VCaP (cell line): ENCODE results near the gene GEMIN4.

Experiments
- H3K27ac ChIP-seq: fragments of 450-650 bp; 2 replicates; pipeline ENCODE4 v1.5.1; 2017
- CTCF ChIP-seq: fragments of 450-650 bp; conservative IDR thresholded peaks from 2 replicates; pipeline ENCODE4 v1.5.1; 2017; ENCODE audit warnings: mild to moderate bottlenecking, moderate library complexity

Gene GEMIN4

GRCh38 chr17:752620-753219 is 656 bp upstream of the GEMIN4 start:
- H3K27ac ChIP-seq = peak overlapping the region; percentile 95
- TF ChIP-seq CTCF = no peak

- no peak for TF ChIP-seq CTCF
- H3K27ac ChIP-seq = peak overlapping the region; percentile 95
Measured at GRCh38 chr17:751269-752001, 629 bp downstream of the GEMIN4 start.

- H3K27ac ChIP-seq = peak overlapping the region; percentile 95
- TF ChIP-seq CTCF = no peak
Measured at GRCh38 chr17:750431-751037, 1.5 kb downstream of the GEMIN4 start.

GRCh38 chr17:749359-749758 is 2.7 kb downstream of the GEMIN4 start:
- peak overlapping the region; percentile 95; the same call in 1 of the 2 replicates for H3K27ac ChIP-seq

GRCh38 chr17:748604-749003 is 3.5 kb downstream of the GEMIN4 start:
- H3K27ac ChIP-seq = 0 out of 2 replicates have a peak overlapping the region, but pooled peaks have one; percentile 18

GRCh38 chr17:746783-747629 is 5.1 kb downstream of the GEMIN4 start:
- H3K27ac ChIP-seq = no peak overlapping the region
- TF ChIP-seq CTCF = no peak

- 0 out of 2 replicates have a peak overlapping the region, but pooled peaks have one; percentile 7 for H3K27ac ChIP-seq
- TF ChIP-seq CTCF = no peak
Measured at GRCh38 chr17:746181-746580, 5.9 kb downstream of the GEMIN4 start.

GRCh38 chr17:745406-745805 is 6.7 kb downstream of the GEMIN4 start:
- no peak for TF ChIP-seq CTCF
- H3K27ac ChIP-seq = 0 out of 2 replicates have a peak overlapping the region, but pooled peaks have one; percentile 7
